Ectodermal cell (in vitro differentiated cells): ENCODE results near the gene PACS1.

Experiments
- H3K27ac ChIP-seq: 2 replicates; pipeline ENCODE4 v1.7.0; 2013; ENCODE audit warnings: mild to moderate bottlenecking, low read depth, low read length; ENCODE audit not compliant: insufficient read depth, poor library complexity, severe bottlenecking
- H3K27me3 ChIP-seq: 2 replicates; pipeline ENCODE4 v1.7.0; 2013; ENCODE audit warnings: mild to moderate bottlenecking, low read length; ENCODE audit not compliant: insufficient read depth, control insufficient read depth, poor library complexity, severe bottlenecking
- H3K36me3 ChIP-seq: one replicate; pipeline ENCODE4 v1.7.0; 2013; ENCODE audit warnings: low read length; ENCODE audit not compliant: control insufficient read depth, insufficient read depth
- H3K4me1 ChIP-seq: one replicate; pipeline ENCODE4 v1.7.0; 2013; ENCODE audit warnings: low read length; ENCODE audit not compliant: control insufficient read depth, insufficient read depth
- H3K4me3 ChIP-seq: 2 replicates; pipeline ENCODE4 v1.7.0; 2013; ENCODE audit warnings: low read depth, low read length, control low read depth; ENCODE audit not compliant: insufficient read depth
- H3K9me3 ChIP-seq: 2 replicates; pipeline ENCODE4 v1.7.0; 2013; ENCODE audit warnings: mild to moderate bottlenecking, low read length, moderate library complexity; ENCODE audit not compliant: control insufficient read depth
- WGBS, 2 experiments: methylation state at CpG; one replicate each; pipeline ENCODE4 v1.1.7; 2013; ENCODE audit warnings: missing lambda C conversion rate in 2 of 2; 5-methylcytosine and 5-hydroxymethylcytosine counted together

Gene PACS1

GRCh38 chr11:66292543-66293332 is 222.7 kb downstream of the PACS1 start:
- Histone ChIP-seq H3K27ac (no peak overlapping the region), H3K9me3 (no peaks in the 10 kb centered on the region), H3K36me3 (no peaks in the 10 kb centered on the region), H3K4me3 (peak overlapping the region; percentile 35), H3K4me1 (peaks cover 19% of the 10 kb centered on the region), H3K27me3 (peaks cover 48% of the 10 kb centered on the region)
- 73 to 74% methylated on average over 17 of the region's 17 CpGs for WGBS, 2 experiments

- H3K27me3 ChIP-seq, result peaks cover 48% of the 10 kb centered on the region
- H3K4me3 ChIP-seq, result no peak overlapping the region
- H3K36me3 ChIP-seq, result no peaks in the 10 kb centered on the region
- H3K4me1 ChIP-seq, result peaks cover 22% of the 10 kb centered on the region
- 78 to 94% methylated on average over 4 of the region's 4 CpGs for WGBS, 2 experiments
- H3K9me3 ChIP-seq, result no peaks in the 10 kb centered on the region
- H3K27ac ChIP-seq, result no peak overlapping the region
Observed at GRCh38 chr11:66293352-66293751, 223.3 kb downstream of the PACS1 start.

- Histone ChIP-seq H3K36me3 (no peaks in the 10 kb centered on the region), H3K27me3 (peaks cover 48% of the 10 kb centered on the region), H3K4me3 (no peak overlapping the region), H3K27ac (no peak overlapping the region), H3K4me1 (peaks cover 22% of the 10 kb centered on the region), H3K9me3 (no peaks in the 10 kb centered on the region)
- 92% methylated on average over 30 of the region's 30 CpGs for WGBS, 2 experiments
Observed at GRCh38 chr11:66293777-66294625, 223.9 kb downstream of the PACS1 start.
